C4-2B (cell line): ENCODE results near the gene RPL37A.

Experiments used
- CTCF ChIP-seq: fragments of 450-650 bp; conservative IDR thresholded peaks from 2 replicates; pipeline ENCODE4 v1.5.1; 2017; ENCODE audit warnings: mild to moderate bottlenecking
- ZFX ChIP-seq: fragments of 450-650 bp; IDR thresholded peaks from 2 replicates; pipeline ENCODE4 v1.6.1; 2017

GRCh38 chr2:216497382-216498069, 1.1 kb upstream of the RPL37A start:
- TF ChIP-seq CTCF: no peak
- no peak for TF ChIP-seq ZFX
